ENCODE measurements around the gene CHRNE.
"Not testable (repeated sequence)": the region's sequence is repeated elsewhere in the genome, so short reads cannot be mapped to it uniquely, and the experiment has no call there.

The CHRNE gene

DNA sequence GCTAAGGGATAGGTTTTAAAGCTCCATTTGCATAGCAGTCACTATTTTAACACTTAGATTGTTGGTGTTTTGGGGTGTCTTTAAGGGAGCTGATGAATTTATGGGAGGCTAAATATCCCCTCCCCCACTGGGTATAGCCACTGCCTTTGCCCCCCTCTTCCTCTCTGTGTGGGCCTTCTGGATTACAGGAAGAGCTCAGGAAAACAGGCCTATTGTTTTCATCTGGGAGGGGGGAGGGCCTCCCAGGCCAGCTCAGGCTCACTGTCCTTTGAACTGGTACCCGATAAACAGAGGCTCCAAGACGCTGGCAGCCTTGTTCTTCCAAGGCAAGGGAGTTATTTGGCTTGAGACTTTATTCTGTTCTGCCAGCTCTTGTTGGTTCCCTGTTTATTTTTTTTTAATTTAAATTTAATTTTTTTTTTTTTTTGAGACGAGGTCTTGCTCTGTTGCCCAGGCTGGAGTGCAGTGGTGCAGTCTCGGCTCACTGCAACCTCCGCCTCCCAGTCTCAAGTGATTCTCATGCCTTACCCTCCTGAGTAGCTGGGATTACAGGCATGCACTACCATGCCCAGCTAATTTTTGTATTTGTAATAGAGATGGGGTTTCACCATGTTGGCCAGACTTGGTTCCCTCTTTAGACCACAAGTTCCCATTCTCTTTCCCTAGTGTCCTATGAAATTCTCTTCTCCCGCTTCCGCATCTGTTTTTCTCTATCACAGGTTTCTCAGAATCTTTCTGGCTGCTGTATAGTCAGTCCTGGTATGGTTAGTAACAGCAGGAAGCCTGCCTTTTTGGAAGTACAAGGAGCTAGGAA lies 44.6 kb downstream of the CHRNE start:
- DNase-seq (ENCODE audit: insufficient read length, low spot score) (no peak), FAIRE-seq (no peak)

DNA sequence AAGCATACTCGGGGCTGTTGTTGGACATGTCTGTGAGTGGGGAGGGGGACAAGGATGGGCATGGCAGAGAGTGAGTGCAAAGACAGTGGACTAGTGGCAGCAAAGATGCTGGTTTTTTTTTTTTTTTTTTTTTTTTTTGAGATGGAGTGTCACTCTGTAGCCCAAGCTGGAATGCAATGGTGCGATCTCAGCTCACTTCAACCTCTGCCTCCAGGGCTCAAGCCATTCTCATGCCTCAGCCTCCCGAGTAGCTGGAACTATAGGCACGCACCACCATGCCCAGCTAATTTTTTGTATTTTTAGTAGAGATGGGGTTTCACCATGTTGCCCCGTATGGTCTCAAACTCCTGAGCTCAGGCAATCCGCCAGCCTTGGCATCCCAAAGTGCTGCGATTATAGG lies 45.6 kb downstream of the CHRNE start:
- not testable (repeated sequence) for FAIRE-seq; DNase-seq (ENCODE audit: insufficient read length, low spot score)

DNA sequence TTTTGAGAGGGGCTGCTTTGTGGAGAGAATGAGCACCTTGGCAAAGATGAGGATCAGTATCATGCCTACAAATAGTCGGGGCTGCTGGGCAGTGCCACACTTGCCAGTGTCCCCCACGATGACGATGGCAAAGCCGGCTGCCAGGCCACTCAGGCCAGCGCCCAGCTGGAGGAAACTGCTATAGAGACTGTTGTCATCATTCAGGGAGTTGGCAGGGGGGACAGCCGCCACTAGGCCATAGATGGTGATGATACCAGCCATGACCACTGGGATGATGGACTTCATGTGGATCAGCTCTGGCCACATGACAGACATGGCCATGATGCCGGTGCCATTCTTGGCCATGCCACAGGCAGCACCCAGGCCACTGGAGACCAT lies 46.0 kb downstream of the CHRNE start:
- DNase-seq (ENCODE audit: insufficient read length, low spot score) (no peak), FAIRE-seq (no peak)

DNA sequence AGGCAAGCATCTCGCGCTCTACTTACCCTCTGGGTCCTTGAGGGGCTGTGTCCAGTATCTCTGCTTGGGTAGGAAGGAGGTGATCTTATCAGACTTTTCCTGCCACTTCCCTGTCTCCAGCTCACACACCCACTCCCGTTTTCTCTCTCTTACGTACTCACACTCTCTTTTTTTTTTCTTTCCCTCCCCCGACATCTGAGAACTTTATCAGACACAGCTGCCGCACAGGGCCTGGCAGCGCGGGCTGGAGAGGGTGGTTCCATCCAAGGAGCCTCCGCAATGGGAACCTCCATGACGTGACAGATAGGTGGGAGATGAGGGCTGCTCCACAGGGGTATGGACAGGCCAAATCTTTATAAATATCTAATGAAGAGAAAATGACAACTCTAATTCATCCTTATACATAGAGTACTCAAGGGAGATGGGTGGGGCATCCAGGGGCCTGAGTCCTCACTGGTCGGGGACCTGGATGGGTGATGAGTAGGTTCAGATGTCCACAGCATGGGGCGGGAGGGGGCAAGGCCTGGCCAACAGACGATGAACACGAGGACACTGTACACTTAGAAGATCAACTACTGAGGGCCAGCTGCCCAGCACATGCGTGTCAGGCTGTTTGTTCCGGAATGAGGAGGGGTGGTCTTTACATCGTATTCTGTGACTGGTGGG lies 46.5 kb downstream of the CHRNE start:
- no peak for DNase-seq (ENCODE audit: insufficient read length, low spot score)
- FAIRE-seq = no peak

DNA sequence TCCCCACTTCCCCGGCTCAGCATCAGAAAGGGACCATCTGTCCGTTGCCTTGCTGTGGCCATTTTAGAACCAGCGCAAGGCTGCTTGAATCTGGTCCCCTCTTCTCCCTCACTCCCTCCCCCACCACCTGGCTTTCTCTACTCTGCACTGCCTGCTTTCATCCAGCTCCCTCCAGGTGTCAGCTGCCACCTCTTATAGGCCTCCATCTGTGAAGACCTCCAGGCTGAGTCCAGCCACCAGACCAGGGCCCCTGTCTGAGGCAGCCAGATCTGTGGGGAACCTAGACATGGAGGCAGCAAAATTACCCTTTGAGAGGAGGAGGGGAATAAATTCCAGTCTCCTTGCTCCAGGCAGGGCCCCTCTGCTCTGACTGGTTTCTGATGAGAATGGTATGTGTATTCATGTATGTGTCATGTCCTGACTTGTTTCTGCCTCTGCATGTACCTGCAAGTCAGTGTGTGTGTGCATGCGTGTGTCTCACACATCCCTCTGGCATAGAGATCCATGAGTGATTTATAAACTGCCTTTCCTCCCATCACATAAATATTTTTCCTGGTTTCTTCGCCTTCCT lies 48.7 kb downstream of the CHRNE start:
- FAIRE-seq (no peak), DNase-seq (ENCODE audit: insufficient read length, low spot score) (no peak)

DNA sequence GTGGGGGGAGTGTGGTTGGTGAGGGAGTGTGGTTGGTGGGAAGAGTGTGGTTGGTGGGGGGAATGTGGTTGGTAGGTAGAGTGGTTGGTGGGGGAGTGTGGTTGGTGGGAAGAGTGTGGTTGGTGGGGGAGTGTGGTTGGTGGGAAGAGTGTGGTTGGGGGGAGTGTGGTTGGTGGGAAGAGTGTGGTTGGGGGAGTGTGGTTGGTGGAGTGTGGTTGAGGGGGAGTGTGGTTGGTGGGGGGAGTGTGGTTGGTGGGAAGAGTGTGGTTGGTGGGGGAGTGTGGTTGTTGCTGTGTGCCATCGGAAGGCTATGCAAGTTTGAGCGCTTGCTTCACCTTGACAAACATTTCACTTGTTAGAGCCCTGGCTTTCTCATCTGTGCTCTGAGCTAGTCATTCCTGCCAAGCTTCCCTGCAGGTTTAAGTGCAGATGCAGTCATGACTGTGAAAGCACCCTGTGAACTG lies 49.7 kb downstream of the CHRNE start:
- FAIRE-seq (no peak), DNase-seq (ENCODE audit: insufficient read length, low spot score) (no peak)

DNA sequence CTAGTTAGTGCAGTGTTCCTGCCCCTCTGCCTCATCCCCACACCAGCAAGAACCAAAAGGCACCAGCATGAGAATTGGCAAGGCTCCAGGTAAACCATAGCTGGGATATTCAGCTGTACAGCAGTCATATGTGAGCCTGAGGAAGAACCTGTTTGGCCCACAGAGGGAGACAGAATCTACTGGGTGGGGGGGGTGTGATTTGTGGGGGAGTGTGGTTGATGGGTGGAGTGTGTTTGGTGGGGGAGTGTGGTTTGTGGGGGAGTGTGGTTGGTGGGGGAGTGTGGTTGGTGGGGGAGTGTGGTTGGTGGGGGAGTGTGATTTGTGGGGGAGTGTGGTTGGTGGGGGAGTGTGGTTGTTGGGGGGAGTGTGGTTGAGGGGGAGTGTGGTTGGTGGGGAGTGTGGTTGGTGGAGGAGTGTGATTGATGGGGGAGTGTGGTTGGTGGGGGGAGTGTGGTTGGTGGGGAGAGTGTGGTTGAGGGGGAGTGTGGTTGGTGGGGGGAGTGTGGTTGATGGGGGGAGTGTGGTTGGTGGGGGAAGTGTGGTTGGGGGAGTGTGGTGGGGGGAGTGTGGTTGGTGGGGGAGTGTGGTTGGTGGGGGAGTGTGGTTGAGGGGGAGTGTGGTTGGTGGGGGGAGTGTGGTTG lies 50.2 kb downstream of the CHRNE start:
- FAIRE-seq (no peak), DNase-seq (ENCODE audit: insufficient read length, low spot score) (no peak)

DNA sequence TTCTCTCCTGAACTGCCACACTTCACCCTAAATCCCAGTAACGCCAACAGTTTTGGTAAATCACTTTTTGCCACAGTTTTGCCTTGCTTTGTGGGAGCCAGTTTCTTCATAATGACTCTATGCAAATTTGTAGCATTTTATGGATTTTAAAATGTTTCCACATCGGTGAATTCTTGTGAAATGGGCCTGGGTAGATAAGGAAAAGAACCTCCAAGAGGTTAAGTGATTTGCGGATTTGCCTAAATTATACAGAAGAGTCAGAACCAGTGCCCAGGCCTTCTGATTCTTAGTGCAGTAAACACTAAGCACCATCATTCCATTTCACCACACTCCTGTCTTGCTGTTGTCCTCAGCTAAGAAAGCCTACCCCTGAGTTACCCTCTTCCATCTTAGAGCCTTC lies 51.8 kb downstream of the CHRNE start:
- DNase-seq (ENCODE audit: insufficient read length, low spot score) (no peak), FAIRE-seq (no peak)

DNA sequence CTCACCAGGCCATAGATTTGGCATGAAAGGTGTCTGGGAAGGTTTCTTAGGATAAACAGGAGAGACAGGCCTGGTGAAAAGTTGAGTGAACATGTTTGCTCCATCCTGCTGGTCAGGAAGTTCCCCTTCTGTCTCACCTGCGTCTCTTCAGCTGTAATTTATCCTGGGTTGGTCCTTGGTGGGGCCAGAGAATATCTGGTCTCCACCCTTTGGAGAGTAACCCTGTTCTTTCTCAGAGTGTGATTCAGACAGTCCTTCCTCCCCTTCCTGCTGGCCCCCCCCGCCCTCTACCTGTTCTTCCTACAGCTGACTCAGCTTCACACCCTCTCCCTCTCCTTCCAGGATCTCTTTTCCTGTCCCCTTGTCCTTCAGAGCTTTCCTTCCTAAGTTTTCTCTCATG lies 52.7 kb downstream of the CHRNE start:
- FAIRE-seq (no peak), DNase-seq (ENCODE audit: insufficient read length, low spot score) (no peak)

DNA sequence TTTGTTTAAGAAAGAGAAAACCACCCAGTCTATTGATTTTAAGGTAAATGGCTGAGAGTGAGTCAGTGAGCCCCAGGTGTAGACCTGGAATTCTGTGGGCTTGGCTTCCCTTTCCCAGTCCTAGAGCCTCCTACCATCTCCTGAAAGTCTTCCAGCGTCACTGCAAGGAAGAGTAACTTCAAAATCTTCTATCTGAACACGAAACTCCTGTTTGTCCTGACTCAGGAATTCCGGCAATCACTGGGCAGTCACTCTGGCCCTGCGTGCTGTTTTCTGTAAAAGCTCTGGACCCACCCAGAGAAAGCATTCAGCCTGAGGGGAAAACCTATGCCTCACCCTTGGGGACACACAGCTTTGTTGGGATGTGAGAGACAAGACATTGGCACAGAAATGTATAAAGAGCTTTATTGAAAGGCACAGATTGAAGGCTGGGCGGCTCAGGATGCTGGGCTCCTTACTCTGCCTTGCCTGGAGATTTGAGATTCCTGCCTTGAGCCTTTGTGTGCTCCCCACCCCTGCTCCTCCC lies 53.8 kb downstream of the CHRNE start:
- no peak for FAIRE-seq
- no peak for DNase-seq (ENCODE audit: insufficient read length, low spot score)
